K562 (cell line): ENCODE results near the gene ERAS.

Experiments used
- ELF1 ChIP-seq: fragments of 200-800 bp; sonication (Bioruptor generic); IDR thresholded peaks from 2 replicates; pipeline ENCODE4 v1.6.1; 2016; ENCODE audit warnings: missing genetic modification characterization, missing compliant biosample characterization
- RBM15 ChIP-seq: fragments of 200-400 bp; formaldehyde crosslinking; IDR thresholded peaks from 2 replicates; pipeline ENCODE4 v1.6.1; 2018; ENCODE audit warnings: mild to moderate bottlenecking, low read length, moderate library complexity; ENCODE audit not compliant: insufficient read depth
- TAF1 ChIP-seq: IDR thresholded peaks from 2 replicates; pipeline ENCODE4 v1.6.1; 2011; ENCODE audit warnings: mild to moderate bottlenecking, low read length, moderate library complexity; ENCODE audit not compliant: insufficient read depth, control insufficient read depth, severe bottlenecking; ENCODE audit errors: extremely low read depth
- ZNF24 ChIP-seq: fragments of 450-650 bp; IDR thresholded peaks from 2 replicates; pipeline ENCODE4 v1.6.1; 2016
- ZNF644 ChIP-seq: fragments of 200-800 bp; sonication (Bioruptor generic); IDR thresholded peaks from 2 replicates; pipeline ENCODE4 v1.6.1; 2016; ENCODE audit warnings: low read depth, missing genetic modification characterization, missing compliant biosample characterization

- TF ChIP-seq ZNF644 (tag) (no peak), RBM15 (no peak), TAF1 (peak; percentile 11), ZNF24 (no peak), ELF1 (no peak)
Measured at GRCh38 chrX:48794911-48795515, 31.3 kb upstream of the ERAS start.
